Activated CD4-positive, alpha-beta memory T cell treated with anti-CD3 and anti-CD28 coated beads for 36 hours (primary cell): ENCODE results near the gene ZNF778. TPM values are rescaled to one million over a fixed set of nuclear protein-coding genes. Genes with fewer than 3 reads are reported as not detected.
"Not testable (repeated sequence)": the region's sequence is repeated elsewhere in the genome, so short reads cannot be mapped to it uniquely, and the experiment has no call there.

Experiments used
- CTCF ChIA-PET: fragments of 350-600 bp; sonication (Branson Sonifier 250); formaldehyde crosslinking; loops from one replicate; lab custom pipeline; 2021; ENCODE audit warnings: antibody characterized with exemption, inconsistent platforms; lab: Charles Lee
- POLR2A ChIA-PET: fragments of 350-600 bp; sonication (Branson Sonifier 250); formaldehyde crosslinking; loops from one replicate; lab custom pipeline; 2021; ENCODE audit warnings: antibody characterized with exemption; lab: Charles Lee
- DNase-seq: peaks from one replicate; pipeline ENCODE4 v3.0.0-alpha.2; 2020
- H3K27ac Mint-ChIP-seq: one replicate; pipeline ENCODE4 v1.8.0; 2021; ENCODE audit warnings: mixed read lengths
- H3K27me3 Mint-ChIP-seq: one replicate; pipeline ENCODE4 v1.8.0; 2021; ENCODE audit warnings: mixed read lengths
- H3K36me3 Mint-ChIP-seq: one replicate; pipeline ENCODE4 v1.8.0; 2021; ENCODE audit warnings: mixed read lengths
- H3K4me1 Mint-ChIP-seq: one replicate; pipeline ENCODE4 v1.8.0; 2021; ENCODE audit warnings: low read depth, mixed read lengths
- H3K4me3 Mint-ChIP-seq: one replicate; pipeline ENCODE4 v1.8.0; 2021; ENCODE audit warnings: mild to moderate bottlenecking, mixed read lengths
- H3K9me3 Mint-ChIP-seq: one replicate; pipeline ENCODE4 v1.8.0; 2021; ENCODE audit warnings: mixed read lengths
- intact Hi-C: fragments of 100-400 bp; cut with micrococcal nuclease; formaldehyde crosslinking; loops from one replicate; pipeline ENCODE4 v1.15.1; 2023
- total RNA-seq, 2 experiments: library from RNA; stranded (reverse); gene quantifications; one replicate each; pipeline ENCODE4 v1.2.3, GENCODE V29; 2021

The ZNF778 gene
- total RNA-seq, 2 experiments from 2014 or later, result 7.4 to 7.9 TPM

DNA sequence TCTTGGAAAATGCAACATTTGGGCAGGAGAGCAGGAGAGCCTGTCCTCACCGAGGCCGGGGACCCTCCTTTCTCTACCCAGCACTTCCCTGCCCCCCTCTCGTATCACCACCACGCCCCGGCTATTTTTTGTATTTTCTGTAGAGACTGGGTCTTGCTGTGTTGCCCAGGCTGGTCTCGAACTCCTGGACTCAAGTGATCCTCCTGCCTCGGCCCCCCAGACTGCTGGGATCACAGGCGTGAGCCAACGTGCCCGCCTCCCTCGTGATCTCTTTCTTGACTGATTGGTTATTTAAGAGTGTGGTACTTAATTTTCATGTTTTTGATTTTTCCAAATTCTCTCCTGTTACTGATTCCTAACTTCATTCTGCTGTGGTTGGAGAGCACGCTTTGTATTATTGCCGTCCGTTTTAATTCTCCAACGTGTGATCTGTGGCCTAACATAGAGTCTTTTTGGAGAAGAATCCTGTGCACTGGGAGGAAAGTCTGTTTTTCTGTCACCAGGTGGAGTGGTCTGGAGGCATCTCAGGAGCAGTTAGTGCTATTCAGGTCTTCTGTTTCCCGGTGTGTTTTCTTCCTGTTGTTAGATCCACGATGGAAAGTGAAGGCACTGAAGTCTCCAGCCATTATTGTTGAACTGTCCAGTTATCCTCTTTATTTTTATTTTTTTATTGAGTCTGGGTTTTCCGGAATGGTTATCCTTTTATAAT lies 40.4 kb downstream of the ZNF778 start:
- H3K27me3 Mint-ChIP-seq, result peaks cover 14% of the 10 kb centered on the region
- POLR2A ChIA-PET, result no interaction called here
- intact Hi-C loops, result no loop called here
- CTCF ChIA-PET, result interaction anchor here (0.6 kb wide), 1 partner anchor 251 kb away, joined by 3 read pairs; no protein-coding TSS in a partner anchor
- H3K4me3 Mint-ChIP-seq, result peak overlapping the region; percentile 63
- H3K27ac Mint-ChIP-seq, result no peak overlapping the region
- peaks cover 16% of the 10 kb centered on the region for H3K4me1 Mint-ChIP-seq
- DNase-seq, result no peak
- no peaks in the 10 kb centered on the region for H3K36me3 Mint-ChIP-seq
- H3K9me3 Mint-ChIP-seq, result no peaks in the 10 kb centered on the region

DNA sequence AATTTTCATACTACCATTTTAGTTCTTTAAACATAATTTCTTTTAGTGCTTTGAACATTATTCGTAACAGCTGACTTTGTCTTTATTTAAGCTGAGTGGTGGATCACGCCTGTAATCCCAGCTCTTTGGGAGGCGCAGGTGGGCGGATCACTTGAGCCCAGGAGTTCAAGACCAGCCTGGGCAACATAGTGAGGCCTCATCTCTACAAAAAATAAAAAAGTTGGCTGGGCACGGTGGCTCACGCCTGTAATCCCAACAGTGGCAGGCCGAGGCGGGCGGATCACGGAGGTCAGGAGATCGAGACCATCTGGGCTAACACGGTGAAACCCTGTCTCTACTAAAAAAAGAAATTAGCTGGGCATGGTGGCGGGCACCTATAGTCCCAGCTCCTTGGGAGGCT lies 42.4 kb downstream of the ZNF778 start:
- H3K4me1 Mint-ChIP-seq, result peaks cover 16% of the 10 kb centered on the region
- H3K27me3 Mint-ChIP-seq, result peaks cover 14% of the 10 kb centered on the region
- H3K4me3 Mint-ChIP-seq, intact Hi-C loops, DNase-seq, H3K9me3 Mint-ChIP-seq, H3K27ac Mint-ChIP-seq, H3K36me3 Mint-ChIP-seq, POLR2A ChIA-PET: not testable (repeated sequence)
- CTCF ChIA-PET, result interaction anchor here (1.5 kb wide), 1 partner anchor 55 kb away, joined by 6 read pairs; no protein-coding TSS in a partner anchor

DNA sequence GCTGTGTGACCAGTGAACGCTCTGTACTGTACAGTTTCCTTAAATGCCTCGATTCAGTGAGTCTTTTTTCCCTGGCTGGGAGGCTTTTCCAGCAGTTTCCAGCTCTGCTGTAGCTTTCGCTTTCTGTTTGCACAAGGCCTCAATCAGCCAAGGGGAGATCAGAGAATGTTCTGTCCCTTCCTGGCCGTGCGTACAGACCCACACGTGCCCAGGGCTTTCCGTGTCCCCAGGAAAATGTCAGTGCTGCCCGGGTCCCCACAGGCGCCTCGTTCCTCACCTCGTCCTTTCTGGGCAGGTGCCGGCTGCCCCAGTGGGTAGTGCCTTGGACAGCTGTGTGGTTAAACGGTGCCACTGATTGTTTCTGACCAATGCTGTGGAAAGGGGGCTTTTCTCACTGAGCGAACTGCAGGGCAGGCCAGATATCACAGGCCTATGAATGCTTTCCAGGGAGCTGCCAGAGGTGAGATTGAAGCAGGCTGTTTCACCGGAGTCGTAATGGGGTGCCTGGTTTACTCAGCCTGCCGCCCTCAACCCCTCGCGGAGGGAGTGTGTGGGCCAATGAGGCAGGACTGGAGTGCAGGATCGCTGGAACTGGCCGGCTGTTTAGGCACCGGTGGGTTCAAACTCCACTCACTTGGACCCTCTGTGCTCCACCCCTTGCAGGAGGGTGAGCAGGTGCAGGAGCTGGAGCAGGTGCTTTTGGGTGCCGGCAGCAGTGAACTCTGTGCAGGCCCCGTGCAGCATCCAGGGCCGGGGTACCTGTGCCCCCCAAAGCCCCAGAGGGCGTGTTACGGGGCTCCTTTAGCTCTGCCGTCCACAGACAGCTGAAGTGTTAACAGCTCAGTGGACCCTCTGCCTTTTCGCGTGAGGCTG lies 44.4 kb downstream of the ZNF778 start:
- no peaks in the 10 kb centered on the region for H3K36me3 Mint-ChIP-seq
- DNase-seq, result no peak
- H3K4me3 Mint-ChIP-seq, result no peak overlapping the region
- ChIA-PET POLR2A (no interaction called here), CTCF (interaction anchor here (1.7 kb wide), 1 partner anchor 11 kb away, joined by 4 read pairs; no protein-coding TSS in a partner anchor)
- peaks cover 6% of the 10 kb centered on the region for H3K27me3 Mint-ChIP-seq
- no peak overlapping the region for H3K27ac Mint-ChIP-seq
- no peaks in the 10 kb centered on the region for H3K9me3 Mint-ChIP-seq
- peaks cover 10% of the 10 kb centered on the region for H3K4me1 Mint-ChIP-seq
- intact Hi-C loops, result no loop called here

- Mint-ChIP-seq H3K27me3 (no peaks in the 10 kb centered on the region), H3K4me3 (no peak overlapping the region), H3K9me3 (no peaks in the 10 kb centered on the region), H3K4me1 (no peaks in the 10 kb centered on the region), H3K27ac (no peak overlapping the region), H3K36me3 (peaks cover 13% of the 10 kb centered on the region)
- intact Hi-C loops, result no loop called here
- POLR2A ChIA-PET, result interaction anchor here (0.6 kb wide), 1 partner anchor 57 kb away, joined by 3 read pairs; no protein-coding TSS in a partner anchor
- DNase-seq, result no peak
- CTCF ChIA-PET, result interaction anchor here (0.8 kb wide), 1 partner anchor 249 kb away, joined by 3 read pairs; no protein-coding TSS in a partner anchor
These were observed 47.5 kb downstream of the ZNF778 start for GRCh38 chr16:89264800-89265550.

DNA sequence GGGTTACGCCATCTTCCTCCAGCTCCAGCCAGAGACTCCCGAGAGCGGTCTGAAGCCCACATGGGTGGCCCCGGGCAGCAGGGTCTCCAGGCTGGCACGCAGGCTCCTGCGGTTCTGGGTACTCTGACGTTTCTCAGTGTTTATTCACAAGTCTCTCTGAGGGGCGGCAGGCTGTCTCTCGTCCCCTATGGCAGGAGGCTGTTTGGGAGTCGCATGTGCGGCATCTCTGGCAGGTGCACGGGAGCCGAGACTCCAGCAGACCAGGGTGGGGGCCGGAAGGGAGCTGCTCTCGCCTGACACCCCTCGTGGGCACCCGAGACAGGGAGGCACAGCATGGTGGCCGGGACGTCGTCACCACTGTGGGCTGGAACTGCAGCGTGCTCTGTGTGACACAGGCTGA lies 48.1 kb downstream of the ZNF778 start:
- Mint-ChIP-seq H3K27ac (no peak overlapping the region), H3K27me3 (no peaks in the 10 kb centered on the region), H3K9me3 (no peaks in the 10 kb centered on the region), H3K4me3 (no peak overlapping the region), H3K4me1 (no peaks in the 10 kb centered on the region), H3K36me3 (peaks cover 16% of the 10 kb centered on the region)
- DNase-seq, result no peak
- CTCF ChIA-PET, result no interaction called here
- POLR2A ChIA-PET, result no interaction called here
- intact Hi-C loops, result no loop called here

DNA sequence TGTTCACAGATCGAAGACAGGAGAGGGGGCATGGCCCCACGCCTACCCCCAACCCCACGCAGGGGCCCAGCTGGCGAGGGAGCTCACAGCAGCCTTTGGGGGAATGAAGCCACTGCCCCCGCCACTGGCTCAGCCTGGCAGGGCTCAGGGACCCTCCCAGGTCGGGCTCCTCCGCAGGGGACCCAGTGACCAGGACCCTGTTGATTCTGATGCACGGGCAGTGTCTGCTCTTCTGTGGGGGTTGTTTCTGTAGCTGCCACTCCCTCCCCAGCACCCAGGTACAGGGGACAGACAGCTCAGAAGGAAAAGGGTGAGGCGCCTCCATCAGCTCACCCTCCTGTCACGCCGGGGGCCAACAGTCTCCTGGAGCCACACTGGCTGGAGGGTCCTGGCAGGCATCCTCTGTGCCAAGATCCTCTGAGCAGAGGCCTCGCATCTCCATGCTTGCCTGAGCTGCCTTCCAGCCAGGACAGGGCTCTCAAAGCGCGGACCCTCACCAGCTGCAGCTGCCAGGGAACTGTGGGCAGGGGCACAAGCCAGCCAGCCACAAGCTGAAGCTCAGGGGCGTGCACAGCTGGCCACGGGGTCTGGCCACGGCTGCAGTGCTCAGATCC lies 49.1 kb downstream of the ZNF778 start:
- H3K27me3 Mint-ChIP-seq, result no peaks in the 10 kb centered on the region
- H3K36me3 Mint-ChIP-seq, result peaks cover 23% of the 10 kb centered on the region
- no peak for DNase-seq
- no peak overlapping the region for H3K27ac Mint-ChIP-seq
- no peak overlapping the region for H3K4me3 Mint-ChIP-seq
- no peaks in the 10 kb centered on the region for H3K4me1 Mint-ChIP-seq
- ChIA-PET POLR2A (no interaction called here), CTCF (interaction anchor here (0.6 kb wide), 1 partner anchor 370 kb away, joined by 3 read pairs; no protein-coding TSS in a partner anchor)
- no peaks in the 10 kb centered on the region for H3K9me3 Mint-ChIP-seq
- intact Hi-C loops, result no loop called here

DNA sequence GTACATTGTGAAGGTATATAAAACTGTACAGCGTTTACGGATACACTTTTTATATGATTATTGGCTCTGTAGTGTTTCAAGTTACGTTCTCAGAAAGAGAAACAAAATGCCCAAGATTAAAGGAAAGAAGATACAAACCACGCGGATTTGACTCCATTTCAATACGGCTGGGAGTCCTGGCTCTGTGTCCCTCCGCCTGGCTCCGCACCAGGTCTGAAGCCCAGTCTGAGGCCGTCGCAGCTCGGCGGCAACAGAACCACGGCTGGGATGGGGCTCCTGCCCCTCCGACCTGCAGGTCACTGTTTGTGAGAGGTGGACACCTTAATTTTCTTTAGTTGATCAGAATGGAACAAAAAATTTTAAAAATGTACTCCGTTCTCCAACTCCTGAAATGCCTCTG lies 50.2 kb downstream of the ZNF778 start:
- H3K27ac Mint-ChIP-seq, POLR2A ChIA-PET, intact Hi-C loops, H3K27me3 Mint-ChIP-seq, H3K4me1 Mint-ChIP-seq, H3K4me3 Mint-ChIP-seq, H3K9me3 Mint-ChIP-seq, CTCF ChIA-PET, DNase-seq: not testable (repeated sequence)
- peaks cover 31% of the 10 kb centered on the region for H3K36me3 Mint-ChIP-seq

- intact Hi-C loops, result no loop called here
- POLR2A ChIA-PET, result no interaction called here
- H3K27me3 Mint-ChIP-seq, result no peaks in the 10 kb centered on the region
- H3K27ac Mint-ChIP-seq, result no peak overlapping the region
- no peak for DNase-seq
- no peak overlapping the region for H3K4me3 Mint-ChIP-seq
- H3K36me3 Mint-ChIP-seq, result peaks cover 38% of the 10 kb centered on the region
- CTCF ChIA-PET, result interaction anchor here (0.7 kb wide), 1 partner anchor 531 kb away, joined by 3 read pairs; no protein-coding TSS in a partner anchor
- no peaks in the 10 kb centered on the region for H3K4me1 Mint-ChIP-seq
- H3K9me3 Mint-ChIP-seq, result no peaks in the 10 kb centered on the region
These were observed 51.1 kb downstream of the ZNF778 start for GRCh38 chr16:89268585-89268984.

DNA sequence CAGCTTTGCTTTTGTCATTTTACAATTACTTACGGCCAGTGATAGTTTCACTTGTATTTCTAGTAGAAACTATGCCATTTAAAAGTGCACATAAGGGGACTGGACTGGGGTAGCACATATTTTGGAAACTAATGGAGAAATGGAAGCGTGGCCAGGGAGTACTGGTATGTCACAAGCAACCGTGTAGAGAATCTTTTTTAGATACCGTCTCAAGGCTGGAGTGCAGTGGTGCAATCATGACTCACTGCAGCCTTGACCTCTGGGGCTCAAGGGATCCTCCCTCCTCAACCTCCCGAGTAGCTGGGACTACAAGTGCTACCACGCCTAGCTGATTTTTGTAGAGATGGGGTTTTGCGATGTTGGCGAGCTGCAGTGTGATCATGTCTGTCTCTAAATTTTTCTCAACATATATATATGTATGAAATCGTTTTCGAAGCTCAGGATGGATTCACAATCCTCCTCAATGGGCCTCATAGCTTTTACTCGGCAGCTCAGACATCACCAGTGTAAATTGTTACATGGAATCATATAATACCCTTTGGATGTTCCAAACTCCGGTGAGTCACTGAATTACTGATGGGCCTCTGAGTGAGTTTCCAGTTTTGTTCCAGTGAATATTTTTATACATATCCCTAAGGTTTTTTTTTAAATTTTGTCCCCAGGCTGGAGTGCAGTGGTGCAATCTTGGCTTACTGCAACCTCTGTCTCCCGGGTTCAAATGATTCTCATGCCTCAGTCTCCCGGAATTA lies 51.7 kb downstream of the ZNF778 start:
- Mint-ChIP-seq H3K27ac (no peak overlapping the region), H3K9me3 (no peaks in the 10 kb centered on the region), H3K4me3 (no peak overlapping the region), H3K27me3 (no peaks in the 10 kb centered on the region), H3K4me1 (no peaks in the 10 kb centered on the region), H3K36me3 (peaks cover 43% of the 10 kb centered on the region)
- POLR2A ChIA-PET, result no interaction called here
- no peak for DNase-seq
- intact Hi-C loops, result no loop called here
- CTCF ChIA-PET, result interaction anchor here (0.7 kb wide), 1 partner anchor 532 kb away, joined by 3 read pairs; no protein-coding TSS in a partner anchor

DNA sequence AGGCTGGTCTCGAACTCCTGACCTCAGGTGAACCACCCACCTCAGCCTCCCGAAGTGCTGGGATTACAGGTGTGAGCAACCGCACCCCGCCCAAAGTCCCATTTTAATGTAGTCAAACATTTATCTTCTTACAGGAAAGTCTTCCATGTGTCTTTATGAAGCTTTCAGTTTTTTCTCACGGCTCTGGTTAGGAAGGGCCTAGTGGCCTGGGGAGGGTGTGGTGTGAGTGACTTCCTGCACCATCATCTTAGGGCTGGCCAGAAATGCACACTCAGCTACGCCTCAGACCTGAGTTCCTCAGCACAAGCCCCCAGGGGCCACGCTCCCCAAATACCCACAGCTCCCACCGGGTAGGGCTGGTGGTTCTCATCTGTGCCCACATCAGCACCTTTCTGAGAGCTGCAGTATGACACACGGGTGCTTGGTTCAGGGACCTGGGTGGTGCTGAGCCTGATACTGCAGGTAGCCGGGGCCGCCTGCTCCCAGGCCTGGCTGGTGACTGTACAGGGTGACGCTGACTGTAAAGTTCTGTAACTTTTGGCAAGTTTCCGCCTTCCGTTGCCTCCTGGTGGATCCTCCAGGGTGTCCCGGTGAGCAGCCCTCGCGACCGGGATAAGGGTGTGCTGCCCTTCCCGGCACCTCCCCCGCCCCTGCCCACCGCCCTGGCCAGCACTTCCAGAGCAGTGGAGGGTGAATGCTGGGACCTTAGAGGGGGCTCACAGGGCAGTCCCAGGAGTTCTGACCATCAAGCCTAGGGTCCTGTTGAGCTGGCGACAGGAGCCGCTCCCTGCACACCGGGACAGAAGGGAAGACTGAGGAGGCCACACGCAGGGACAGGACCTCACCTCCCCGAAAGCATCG lies 52.5 kb downstream of the ZNF778 start:
- POLR2A ChIA-PET, result no interaction called here
- no peak overlapping the region for H3K27ac Mint-ChIP-seq
- no peak for DNase-seq
- H3K36me3 Mint-ChIP-seq, result peaks cover 43% of the 10 kb centered on the region
- no peaks in the 10 kb centered on the region for H3K27me3 Mint-ChIP-seq
- H3K4me1 Mint-ChIP-seq, result no peaks in the 10 kb centered on the region
- no peaks in the 10 kb centered on the region for H3K9me3 Mint-ChIP-seq
- intact Hi-C loops, result no loop called here
- no peak overlapping the region for H3K4me3 Mint-ChIP-seq
- CTCF ChIA-PET, result no interaction called here
